ENCODE data around the gene KCND3. TPM values are rescaled to one million over a fixed set of nuclear protein-coding genes. Genes with fewer than 3 reads are reported as not detected.

Gene KCND3
- total and polyA plus RNA-seq, 2 of the 4 experiments (the other 2 are of a cell fraction) = under 0.01 to 0.03 TPM

DNA sequence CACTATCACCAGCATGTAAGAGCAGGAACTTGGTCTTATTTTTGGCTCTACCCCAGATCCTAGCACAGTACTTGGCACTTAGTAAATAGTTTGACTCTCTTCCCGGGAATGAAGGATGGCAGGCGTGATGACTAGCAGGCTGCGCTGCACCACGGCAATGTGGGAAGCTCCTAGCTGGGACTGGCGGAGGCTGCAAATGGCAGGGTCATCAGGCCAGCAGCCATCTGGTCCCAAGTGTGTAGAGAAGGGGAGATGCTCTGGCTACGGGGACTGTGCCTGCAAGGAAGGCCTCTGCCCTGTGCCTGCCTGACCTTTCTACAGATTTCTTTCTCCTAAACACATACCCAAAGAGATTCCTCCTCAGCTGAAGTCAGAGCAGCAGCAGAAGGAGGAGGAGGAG is 95.0 kb downstream of the KCND3 start:
- H3K4me3 ChIP-seq (ENCODE audit: insufficient read depth, low read depth, low read length) = no peak overlapping the region
- BruUV-seq (replicated peaks) = no TSS peak
- intact Hi-C loops (cut with micrococcal nuclease) (no loop called here), dilution Hi-C loops (cut with HindIII; ENCODE audit: low sequenced_read_pairs, unreplicated experiment) (no loop called here), in situ Hi-C loops (cut with MboI; ENCODE audit: low sequenced_read_pairs) (no loop called here)
- no peak overlapping the region for H3K18ac ChIP-seq (ENCODE audit: low read depth, low read length)
- no peak overlapping the region for H4K91ac ChIP-seq (ENCODE audit: insufficient read depth, low read depth, low read length)
- no peak overlapping the region for H2BK120ac ChIP-seq (ENCODE audit: low read depth, low read length)
- no peak for ATAC-seq (ENCODE audit: low read depth)
- no peak overlapping the region for H3K56ac ChIP-seq (ENCODE audit: extremely low read depth, insufficient read depth, low read length)
- H3K4me1 ChIP-seq (ENCODE audit: control insufficient read depth, insufficient read depth, low read length) = no peaks in the 10 kb centered on the region
- no peak overlapping the region for H2BK5ac ChIP-seq (ENCODE audit: low read depth, low read length, poor library complexity, severe bottlenecking)
- H2AK9ac ChIP-seq (replicated peaks; ENCODE audit: low read depth, low read length, poor library complexity) = no peak overlapping the region
- peaks cover 28% of the 10 kb centered on the region; the same call in 1 of the 2 replicates for H3K27me3 ChIP-seq (ENCODE audit: control insufficient read depth, insufficient read depth, low read length)
- CTCF ChIA-PET = no interaction called here
- peak overlapping the region; percentile 33 for H2AFZ ChIP-seq (replicated peaks; ENCODE audit: low read length, poor library complexity)
- no peaks in the 10 kb centered on the region for H4K20me1 ChIP-seq (ENCODE audit: insufficient read depth, low read length)
- H3K36me3 ChIP-seq (ENCODE audit: control insufficient read depth, insufficient read depth, low read length) = no peaks in the 10 kb centered on the region
- WGBS, 2 experiments (ENCODE audit: extremely low coverage in 2 of 2, insufficient read length in 1 of 2) = no CpG with 5 or more reads among the region's 6 CpGs
- no peak overlapping the region for H4K5ac ChIP-seq (ENCODE audit: low read depth, low read length)
- no peak overlapping the region for H3K4me2 ChIP-seq (ENCODE audit: low read depth, low read length)
- H2BK20ac ChIP-seq (ENCODE audit: low read depth, low read length) = no peak overlapping the region
- H3K27ac ChIP-seq (ENCODE audit: insufficient read depth, low read length) = no peak overlapping the region
- no peak overlapping the region for H2AK5ac ChIP-seq (ENCODE audit: low read depth, low read length)
- H3K23ac ChIP-seq (ENCODE audit: low read depth, low read length) = no peak overlapping the region
- H3K9me1 ChIP-seq (ENCODE audit: insufficient read depth, low read length) = no peaks in the 10 kb centered on the region; the same call in 1 of the 2 replicates
- no peak overlapping the region for H2BK15ac ChIP-seq (ENCODE audit: low read depth, low read length)
- no peak overlapping the region for H3K14ac ChIP-seq (replicated peaks; ENCODE audit: low read depth, low read length)
- POLR2A ChIA-PET (ENCODE audit: unreplicated experiment) = no interaction called here
- no peaks in the 10 kb centered on the region for H3K79me1 ChIP-seq (ENCODE audit: low read depth in 1 of 2, low read length in 2 of 2)
- no peak overlapping the region for H3K4ac ChIP-seq (ENCODE audit: low read depth, low read length)
- TF ChIP-seq CHD1 (IDR thresholded peaks at IDR 0.05; ENCODE audit: low read depth, low read length) = no peak
- TF ChIP-seq CEBPB (IDR thresholded peaks at IDR 0.05; ENCODE audit: low read depth, low read length) = no peak
- no peak for TF ChIP-seq RFX5 (IDR thresholded peaks at IDR 0.05; ENCODE audit: low read depth, low read length)
- no peak for TF ChIP-seq RAD21 (IDR thresholded peaks at IDR 0.05; ENCODE audit: low read length)
- no peak for TF ChIP-seq FOS (IDR thresholded peaks at IDR 0.05; ENCODE audit: low read depth, low read length)
- no peak for TF ChIP-seq MXI1 (IDR thresholded peaks at IDR 0.05; ENCODE audit: borderline replicate concordance, low read depth, low read length)
- no peak for TF ChIP-seq USF2 (IDR thresholded peaks at IDR 0.05; ENCODE audit: low read depth, low read length)
- TF ChIP-seq, protein P1, sequence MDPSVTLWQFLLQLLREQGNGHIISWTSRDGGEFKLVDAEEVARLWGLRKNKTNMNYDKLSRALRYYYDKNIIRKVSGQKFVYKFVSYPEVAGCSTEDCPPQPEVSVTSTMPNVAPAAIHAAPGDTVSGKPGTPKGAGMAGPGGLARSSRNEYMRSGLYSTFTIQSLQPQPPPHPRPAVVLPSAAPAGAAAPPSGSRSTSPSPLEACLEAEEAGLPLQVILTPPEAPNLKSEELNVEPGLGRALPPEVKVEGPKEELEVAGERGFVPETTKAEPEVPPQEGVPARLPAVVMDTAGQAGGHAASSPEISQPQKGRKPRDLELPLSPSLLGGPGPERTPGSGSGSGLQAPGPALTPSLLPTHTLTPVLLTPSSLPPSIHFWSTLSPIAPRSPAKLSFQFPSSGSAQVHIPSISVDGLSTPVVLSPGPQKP (IDR thresholded peaks at IDR 0.05; ENCODE audit: borderline replicate concordance, low read depth, low read length) = no peak
- no peak for TF ChIP-seq NFE2L2 (IDR thresholded peaks at IDR 0.05; ENCODE audit: low read depth, low read length)
- TF ChIP-seq RCOR1 (IDR thresholded peaks at IDR 0.05; ENCODE audit: insufficient replicate concordance, low read length) = no peak
- no peak for TF ChIP-seq MAFK (IDR thresholded peaks at IDR 0.05; ENCODE audit: low read depth, low read length)
- TF ChIP-seq MAZ (IDR thresholded peaks at IDR 0.05; ENCODE audit: borderline replicate concordance, low read depth, low read length) = no peak
- no peaks in the 10 kb centered on the region for H3K9me3 ChIP-seq (ENCODE audit: control insufficient read depth, insufficient read depth, low read length)
- H3K9ac ChIP-seq (ENCODE audit: low read depth, low read length) = no peak overlapping the region
- DNase-seq = no peak
- no peak overlapping the region for H4K8ac ChIP-seq (ENCODE audit: low read depth in 2 of 2, low read length in 2 of 2)

Measured in IMR-90 (cell line).